LNCAP (cell line): Measurements from ENCODE around the gene GGN.

ENCODE experiments used
- CTCF ChIP-seq: fragments of 450-650 bp; IDR thresholded peaks from 2 replicates; pipeline ENCODE4 v1.5.1; 2017; ENCODE audit warnings: mild to moderate bottlenecking

Gene GGN

GRCh38 chr19:38425810-38426466 lies 38.1 kb upstream of the GGN start, which contains the start of gene RASGRP4:
RASGRP4 (minus strand) TSS chr19:38426219; CDS start chr19:38426091, 128 bp downstream.
- no peak for TF ChIP-seq CTCF

- TF ChIP-seq CTCF = no peak
Measured at GRCh38 chr19:38425222-38425809, 37.5 kb upstream of the GGN start.

- no peak for TF ChIP-seq CTCF
Measured at GRCh38 chr19:38424272-38424671, 36.4 kb upstream of the GGN start.

GRCh38 chr19:38422438-38422837 lies 34.6 kb upstream of the GGN start:
- no peak for TF ChIP-seq CTCF

DNA sequence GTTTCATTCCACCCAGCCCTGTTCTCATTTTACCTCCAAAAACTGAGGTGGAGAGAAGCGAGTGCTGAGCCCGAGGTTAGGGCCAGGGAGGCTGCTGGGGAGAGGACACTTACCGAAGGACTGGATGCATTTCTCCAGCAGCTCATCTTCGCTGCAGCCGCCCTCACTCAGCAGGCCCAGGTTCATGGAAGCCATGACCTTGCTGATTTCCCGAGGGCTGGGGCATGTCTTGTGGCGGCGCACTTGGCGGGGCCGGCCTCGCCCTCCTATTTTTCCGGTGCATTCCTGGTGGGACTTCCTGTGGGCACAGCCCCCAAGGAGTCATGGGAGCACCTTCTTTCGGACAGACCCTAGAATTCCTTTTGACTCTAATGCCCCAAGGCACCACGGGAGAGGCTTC lies 34.0 kb upstream of the GGN start:
- TF ChIP-seq CTCF = no peak

GRCh38 chr19:38420935-38421334 lies 33.1 kb upstream of the GGN start:
- no peak for TF ChIP-seq CTCF

GRCh38 chr19:38417544-38418506 lies 30.0 kb upstream of the GGN start:
- no peak for TF ChIP-seq CTCF
